HepG2 (cell line): ENCODE results near the gene VEZT.

Source experiments
- CTCF ChIP-seq: sonication (generic); formaldehyde crosslinking; IDR thresholded peaks from 2 replicates; pipeline ENCODE4 v1.5.0; 2020; ENCODE audit warnings: mild to moderate bottlenecking, missing genetic modification reagents, moderate library complexity
- EZH2 ChIP-seq: conservative IDR thresholded peaks from 2 replicates; pipeline ENCODE4 v1.6.1; 2012; ENCODE audit warnings: mild to moderate bottlenecking, low read depth, low read length, moderate library complexity
- NFIC ChIP-seq: IDR thresholded peaks from 2 replicates; pipeline ENCODE4 v1.6.1; 2012; ENCODE audit warnings: mild to moderate bottlenecking, low read length, inconsistent platforms
- POLR2A ChIP-seq, 2 experiments: IDR thresholded peaks; 2 replicates each; pipeline ENCODE4 v1.6.1; 2011; ENCODE audit warnings: low read depth in 2 of 2, low read length in 2 of 2, mild to moderate bottlenecking in 1 of 2, moderate library complexity in 1 of 2; ENCODE audit not compliant: insufficient read depth in 1 of 2
- RAD21 ChIP-seq: fragments of 450-650 bp; formaldehyde crosslinking; IDR thresholded peaks from 2 replicates; pipeline ENCODE4 v1.5.0; 2020; ENCODE audit warnings: mild to moderate bottlenecking
- SP2 ChIP-seq: sonication (generic); formaldehyde crosslinking; IDR thresholded peaks from 2 replicates; pipeline ENCODE4 v1.5.1; 2020; ENCODE audit warnings: mild to moderate bottlenecking, missing genetic modification reagents
- U2AF2 ChIP-seq: fragments of 200-400 bp; formaldehyde crosslinking; IDR thresholded peaks from 2 replicates; pipeline ENCODE4 v1.6.1; 2017; ENCODE audit warnings: low read depth, mild to moderate bottlenecking, low read length
- ZBTB7A ChIP-seq: sonication (generic); formaldehyde crosslinking; IDR thresholded peaks from 2 replicates; pipeline ENCODE4 v1.8.0; 2022; ENCODE audit warnings: mild to moderate bottlenecking, missing genetic modification reagents

DNA sequence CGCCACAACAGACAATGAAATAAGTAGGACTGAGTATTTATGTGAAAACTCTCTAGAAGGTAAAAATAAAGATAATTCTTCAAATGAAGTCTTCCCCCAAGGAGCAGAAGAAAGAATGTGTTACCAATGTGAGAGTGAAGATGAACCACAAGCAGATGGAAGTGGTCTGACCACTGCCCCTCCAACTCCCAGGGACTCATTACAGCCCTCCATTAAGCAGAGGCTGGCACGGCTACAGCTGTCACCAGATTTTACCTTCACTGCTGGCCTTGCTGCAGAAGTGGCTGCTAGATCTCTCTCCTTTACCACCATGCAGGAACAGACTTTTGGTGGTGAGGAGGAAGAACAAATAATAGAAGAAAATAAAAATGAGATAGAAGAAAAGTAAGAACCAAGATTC, 82.7 kb downstream of the VEZT start:
- TF ChIP-seq POLR2A (IDR thresholded peaks at IDR 0.05; ENCODE audit: insufficient read depth in 1 of 2, low read depth in 2 of 2, low read length in 2 of 2) (no peak), CTCF (CRISPR knock-in tag) (no peak), ZBTB7A (CRISPR knock-in tag) (no peak), EZH2 (no peak), U2AF2 (no peak), SP2 (CRISPR knock-in tag) (no peak), NFIC (no peak), RAD21 (CRISPR knock-in tag) (no peak)
